GM23338 (cell line): ENCODE data around the gene RIOK3.

Source experiments
- CREB1 ChIP-seq: fragments of 250-450 bp; sonication (Bioruptor Pico); IDR thresholded peaks from 2 replicates; pipeline ENCODE4 v1.5.0; 2020; ENCODE audit warnings: low read depth, mild to moderate bottlenecking, moderate library complexity
- CTCF ChIP-seq, 2 experiments: fragments of 200-600 bp in 1 of 2; sonication (generic) in 1 of 2; conservative IDR thresholded peaks; 2 replicates each; pipeline versions ENCODE4 v1.5.1 to v1.6.1; 2016 to 2017; ENCODE audit warnings: antibody characterized with exemption in 2 of 2, low read depth in 2 of 2, mild to moderate bottlenecking in 2 of 2, moderate library complexity in 1 of 2
- ETS1 ChIP-seq: IDR thresholded peaks from 2 replicates; pipeline ENCODE4 v1.6.1; 2016; ENCODE audit warnings: antibody characterized with exemption
- EZH2 ChIP-seq: fragments of 200-600 bp; sonication (generic); IDR thresholded peaks from one replicate; pipeline ENCODE4 v1.8.0; 2017; ENCODE audit warnings: antibody characterized with exemption, mild to moderate bottlenecking, low read depth; ENCODE audit not compliant: unreplicated experiment
- EZH2phosphoT487 ChIP-seq: fragments of 200-600 bp; sonication (generic); IDR thresholded peaks from one replicate; pipeline ENCODE4 v1.8.1; 2018; ENCODE audit warnings: antibody characterized with exemption; ENCODE audit not compliant: unreplicated experiment
- POLR2AphosphoS5 ChIP-seq: IDR thresholded peaks from 2 replicates; pipeline ENCODE4 v1.6.1; 2016; ENCODE audit warnings: antibody characterized with exemption, low read depth
- REST ChIP-seq: IDR thresholded peaks from one replicate; pipeline ENCODE4 v1.6.1; 2018; ENCODE audit warnings: antibody characterized with exemption; ENCODE audit not compliant: unreplicated experiment
- ZNF331 ChIP-seq: fragments of 250-450 bp; sonication (Bioruptor Pico); IDR thresholded peaks from 2 replicates; pipeline ENCODE4 v1.5.0; 2020; ENCODE audit warnings: low read depth, mild to moderate bottlenecking, moderate library complexity

- no peak for TF ChIP-seq CTCF (conservative IDR thresholded peaks at IDR 0.05; ENCODE audit: low read depth in 2 of 2)
- TF ChIP-seq EZH2: no peak
- no peak for TF ChIP-seq ZNF331 (CRISPR knock-in tag)
- TF ChIP-seq ETS1: no peak
- TF ChIP-seq POLR2AphosphoS5: no peak
- no peak for TF ChIP-seq CREB1 (CRISPR knock-in tag)
- no peak for TF ChIP-seq REST
- no peak for TF ChIP-seq EZH2phosphoT487
Measured at GRCh38 chr18:23403310-23403709, 49.8 kb upstream of the RIOK3 start.
